IMR-90 (cell line): ENCODE data around the gene CD164L2. TPM values are rescaled to one million over a fixed set of nuclear protein-coding genes. Genes with fewer than 3 reads are reported as not detected.

Experiments
- ATAC-seq: fragments of 200-7000 bp; cut with Tn5 transposase; 2 replicates; pipeline ENCODE4 v1.9.1; 2020; ENCODE audit warnings: low read depth, mild to moderate bottlenecking, moderate library complexity
- BruUV-seq: library from RNA; stranded (reverse); fragments of 400-500 nt; replicated peaks from 2 replicates; lab custom pipeline; 2021; lab: Mats Ljungman, UMichigan
- CTCF ChIA-PET: fragments of 300-600 bp; formaldehyde crosslinking; extraction: SDS; loops from one replicate; lab custom pipeline; 2021; ENCODE audit warnings: antibody characterized with exemption; lab: Yijun Ruan, JAX
- POLR2A ChIA-PET: fragments of 300-600 bp; sonication (Branson Sonifier 250); formaldehyde crosslinking; loops from one replicate; lab custom pipeline; 2022; ENCODE audit warnings: antibody characterized with exemption; ENCODE audit not compliant: unreplicated experiment; lab: Charles Lee
- DNase-seq: peaks from one replicate; pipeline ENCODE4 v3.0.0; 2013
- H2AFZ ChIP-seq: replicated peaks from 2 replicates; pipeline ENCODE3; 2013; ENCODE audit warnings: low read length, mild to moderate bottlenecking; ENCODE audit not compliant: poor library complexity
- H2AK5ac ChIP-seq: 2 replicates; pipeline ENCODE4 v1.6.1; 2013; ENCODE audit warnings: low read depth, low read length, inconsistent platforms
- H2AK9ac ChIP-seq: replicated peaks from 2 replicates; pipeline ENCODE3; 2013; ENCODE audit warnings: mild to moderate bottlenecking, low read depth, low read length, moderate library complexity; ENCODE audit not compliant: poor library complexity
- H2BK120ac ChIP-seq: 2 replicates; pipeline ENCODE4 v1.6.1; 2013; ENCODE audit warnings: low read depth, low read length, inconsistent platforms
- H2BK15ac ChIP-seq: 3 replicates; pipeline ENCODE4 v1.6.1; 2013; ENCODE audit warnings: low read depth, low read length, inconsistent platforms
- H2BK20ac ChIP-seq: 2 replicates; pipeline ENCODE4 v1.6.1; 2013; ENCODE audit warnings: low read depth, mild to moderate bottlenecking, inconsistent platforms, low read length, moderate library complexity
- H2BK5ac ChIP-seq: 2 replicates; pipeline ENCODE4 v1.6.1; 2013; ENCODE audit warnings: mild to moderate bottlenecking, low read depth, low read length, inconsistent platforms; ENCODE audit not compliant: poor library complexity, severe bottlenecking
- H3K14ac ChIP-seq: replicated peaks from 2 replicates; pipeline ENCODE4 v1.6.1; 2013; ENCODE audit warnings: low read depth, low read length, inconsistent platforms
- H3K18ac ChIP-seq: 2 replicates; pipeline ENCODE4 v1.6.1; 2013; ENCODE audit warnings: low read depth, low read length, control low read depth
- H3K23ac ChIP-seq: 2 replicates; pipeline ENCODE4 v1.6.1; 2013; ENCODE audit warnings: low read depth, low read length, inconsistent platforms
- H3K27ac ChIP-seq: 2 replicates; pipeline ENCODE4 v1.5.1; 2013; ENCODE audit warnings: mild to moderate bottlenecking, control low read depth, low read length; ENCODE audit not compliant: insufficient read depth
- H3K27me3 ChIP-seq: 2 replicates; pipeline ENCODE4 v1.6.1; 2013; ENCODE audit warnings: low read length; ENCODE audit not compliant: control insufficient read depth, insufficient read depth
- H3K36me3 ChIP-seq: 2 replicates; pipeline ENCODE4 v1.6.1; 2013; ENCODE audit warnings: low read length, mixed read lengths; ENCODE audit not compliant: control insufficient read depth, insufficient read depth
- H3K4ac ChIP-seq: 2 replicates; pipeline ENCODE4 v1.6.1; 2013; ENCODE audit warnings: low read depth, low read length, inconsistent platforms
- H3K4me1 ChIP-seq: 2 replicates; pipeline ENCODE4 v1.6.1; 2013; ENCODE audit warnings: low read length, mixed read lengths; ENCODE audit not compliant: control insufficient read depth, insufficient read depth
- H3K4me2 ChIP-seq: 2 replicates; pipeline ENCODE4 v1.6.1; 2013; ENCODE audit warnings: low read depth, mild to moderate bottlenecking, control low read depth, low read length, moderate library complexity
- H3K4me3 ChIP-seq: 2 replicates; pipeline ENCODE4 v1.5.1; 2013; ENCODE audit warnings: low read depth, mild to moderate bottlenecking, control low read depth, low read length, moderate library complexity; ENCODE audit not compliant: insufficient read depth
- H3K56ac ChIP-seq: 2 replicates; pipeline ENCODE4 v1.6.1; 2013; ENCODE audit warnings: low read length, inconsistent platforms; ENCODE audit not compliant: insufficient read depth; ENCODE audit errors: extremely low read depth
- H3K79me1 ChIP-seq, 2 experiments: 2 replicates each; pipeline ENCODE4 v1.6.1; 2013; ENCODE audit warnings: low read length in 2 of 2, inconsistent platforms in 1 of 2, low read depth in 1 of 2
- H3K9ac ChIP-seq: 2 replicates; pipeline ENCODE4 v1.6.1; 2013; ENCODE audit warnings: low read depth, low read length, control low read depth
- H3K9me1 ChIP-seq: 2 replicates; pipeline ENCODE4 v1.6.1; 2013; ENCODE audit warnings: low read length, inconsistent platforms; ENCODE audit not compliant: insufficient read depth
- H3K9me3 ChIP-seq: 2 replicates; pipeline ENCODE4 v1.6.1; 2013; ENCODE audit warnings: low read length; ENCODE audit not compliant: control insufficient read depth, insufficient read depth
- H4K20me1 ChIP-seq: 2 replicates; pipeline ENCODE4 v1.6.1; 2013; ENCODE audit warnings: low read length, inconsistent platforms; ENCODE audit not compliant: insufficient read depth
- H4K5ac ChIP-seq: 2 replicates; pipeline ENCODE4 v1.6.1; 2013; ENCODE audit warnings: mild to moderate bottlenecking, low read depth, low read length, control low read depth
- H4K8ac ChIP-seq, 2 experiments: 2 replicates each; pipeline ENCODE4 v1.6.1; 2013; ENCODE audit warnings: low read depth in 2 of 2, low read length in 2 of 2, control low read depth in 1 of 2, inconsistent platforms in 1 of 2
- H4K91ac ChIP-seq: 2 replicates; pipeline ENCODE4 v1.6.1; 2013; ENCODE audit warnings: low read depth, low read length, inconsistent platforms; ENCODE audit not compliant: insufficient read depth
- BHLHE40 ChIP-seq: fragments of 150-350 bp; IDR thresholded peaks from 2 replicates; pipeline ENCODE4 v1.6.1; 2016; ENCODE audit warnings: mild to moderate bottlenecking, low read depth, low read length
- MAZ ChIP-seq: IDR thresholded peaks from 2 replicates; pipeline ENCODE4 v1.6.1; 2012; ENCODE audit warnings: low read depth, mild to moderate bottlenecking, low read length, improper control_type of control experiment, moderate library complexity, borderline replicate concordance
- RCOR1 ChIP-seq: IDR thresholded peaks from 2 replicates; pipeline ENCODE4 v1.6.1; 2012; ENCODE audit warnings: mild to moderate bottlenecking, low read length, improper control_type of control experiment; ENCODE audit not compliant: insufficient replicate concordance
- WGBS, 2 experiments: methylation state at CpG; one replicate each; pipeline versions ENCODE4 v1.1.5 to v1.1.7; 2013; ENCODE audit warnings: missing lambda C conversion rate in 2 of 2; ENCODE audit not compliant: insufficient read length in 1 of 2; ENCODE audit errors: extremely low coverage in 2 of 2; 5-methylcytosine and 5-hydroxymethylcytosine counted together
- dilution Hi-C: fragments of 300-500 bp; cut with HindIII; formaldehyde crosslinking; loops from one replicate; pipeline ENCODE4 v1.14.3; 2018; ENCODE audit warnings: low sequenced_read_pairs; ENCODE audit not compliant: unreplicated experiment
- in situ Hi-C: fragments of 300-500 bp; cut with MboI; formaldehyde crosslinking; loops from 3 replicates; pipeline ENCODE4 v1.14.3; 2019; ENCODE audit warnings: low sequenced_read_pairs, inconsistent platforms, mixed read lengths
- intact Hi-C: fragments of 100-400 bp; cut with micrococcal nuclease; formaldehyde crosslinking; loops from 2 replicates; pipeline ENCODE4 v1.10.0; 2022
- polyA plus RNA-seq, 3 experiments: library from polyadenylated mRNA; depleted of rRNA; stranded (reverse); fragments of >200 nt; gene quantifications; 2 replicates each; pipeline ENCODE4 v1.2.3, GENCODE V29; 2012; ENCODE audit warnings: low replicate concordance in 1 of 3
- total RNA-seq: library from RNA; depleted of rRNA; stranded (reverse); fragments of >200 nt; gene quantifications from 2 replicates; pipeline ENCODE4 v1.2.3, GENCODE V29; 2012
- TF ChIP-seq, protein P1 (sequence below): conservative IDR thresholded peaks from 2 replicates; pipeline ENCODE4 v1.5.1; 2012; ENCODE audit warnings: mild to moderate bottlenecking, low read depth, low read length, improper control_type of control experiment
- TF ChIP-seq, protein P2 (sequence below): fragments of 150-350 bp; IDR thresholded peaks from 2 replicates; pipeline ENCODE4 v1.6.1; 2017; ENCODE audit warnings: mild to moderate bottlenecking, antibody characterized with exemption, low read length, low read depth

Gene CD164L2
- total and polyA plus RNA-seq, 2 of the 4 experiments (the other 2 are of a cell fraction): not detected

DNA sequence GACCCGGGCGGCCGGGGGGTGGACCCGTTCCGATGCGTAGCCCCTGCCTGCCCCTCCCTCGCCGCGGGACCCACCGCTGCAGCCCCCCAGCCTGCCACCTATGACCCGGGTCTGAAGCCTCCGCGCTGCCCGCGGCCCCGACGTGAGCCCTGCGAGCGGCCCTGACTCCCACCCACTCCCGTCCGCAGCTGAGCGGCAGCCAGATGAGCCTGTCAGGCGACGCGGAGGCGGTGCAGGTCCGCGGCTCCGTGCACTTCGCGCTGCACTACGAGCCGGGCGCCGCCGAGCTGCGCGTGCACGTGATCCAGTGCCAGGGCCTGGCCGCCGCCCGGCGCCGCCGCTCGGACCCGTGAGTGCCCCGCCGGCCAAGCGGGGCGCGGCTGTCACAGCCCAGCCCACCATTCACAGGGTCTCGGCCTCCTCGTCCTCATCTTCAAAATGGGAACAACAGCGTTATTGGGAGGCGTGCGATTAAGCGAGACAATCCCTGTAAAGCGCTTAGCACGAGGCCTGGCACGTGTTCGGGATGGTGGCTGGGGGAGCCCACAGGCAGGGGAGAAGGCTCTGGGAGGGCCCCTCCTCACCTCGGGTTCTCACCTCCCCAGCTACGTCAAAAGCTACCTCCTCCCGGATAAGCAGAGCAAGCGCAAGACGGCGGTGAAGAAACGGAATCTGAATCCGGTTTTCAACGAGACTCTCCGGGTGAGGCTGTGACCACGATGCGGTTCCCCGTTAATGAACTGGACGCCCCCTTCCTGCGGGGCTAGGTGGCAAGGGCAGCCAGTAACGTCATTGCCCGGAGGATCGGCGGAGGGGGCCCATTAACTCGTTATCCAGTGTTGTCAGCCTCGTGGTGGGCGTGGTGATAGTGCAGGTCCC lies 33.1 kb downstream of the CD164L2 start:
- H3K14ac ChIP-seq: 0 out of 2 replicates have a peak overlapping the region, but pooled peaks have one; percentile 17
- H3K27ac ChIP-seq: no peak overlapping the region
- H4K8ac ChIP-seq: peak overlapping the region in 1 of 2 experiments; percentile 49; a peak in 2 of 4 replicates
- peak overlapping the region; percentile 22 for H2AK9ac ChIP-seq
- peak overlapping the region; percentile 64 for H3K4me2 ChIP-seq
- H3K4me1 ChIP-seq: peaks cover 6% of the 10 kb centered on the region; the same call in 1 of the 2 replicates
- WGBS, 2 experiments: 15% methylated on average over 47 of the region's 84 CpGs; no CpG with 5 or more reads in 1 of the 2 experiments
- in situ Hi-C loops: no loop called here
- POLR2A ChIA-PET: no interaction called here
- peaks cover under 1% of the 10 kb centered on the region; the same call in 1 of the 2 replicates for H3K36me3 ChIP-seq
- intact Hi-C loops: no loop called here
- H3K9me1 ChIP-seq: no peaks in the 10 kb centered on the region; the same call in 1 of the 2 replicates
- no peak overlapping the region for H3K18ac ChIP-seq
- H2BK120ac ChIP-seq: no peak overlapping the region
- no peak overlapping the region for H2BK15ac ChIP-seq
- peak overlapping the region; percentile 48 for H3K4me3 ChIP-seq
- peak overlapping the region; percentile 95 for H2AFZ ChIP-seq
- peak overlapping the region; percentile 0; the same call in 1 of the 2 replicates for H2AK5ac ChIP-seq
- no TSS peak for BruUV-seq
- no peak overlapping the region for H2BK20ac ChIP-seq
- H3K9ac ChIP-seq: no peak overlapping the region
- H4K20me1 ChIP-seq: no peaks in the 10 kb centered on the region
- CTCF ChIA-PET: interaction anchor here (0.6 kb wide), 1 partner anchor 877 kb away, joined by 7 read pairs; no protein-coding TSS in a partner anchor
- H3K27me3 ChIP-seq: no peaks in the 10 kb centered on the region; the same call in 1 of the 2 replicates
- TF ChIP-seq MAZ: no peak
- TF ChIP-seq BHLHE40: peak; percentile 86
- no peak for TF ChIP-seq RCOR1
- TF ChIP-seq, protein P1, sequence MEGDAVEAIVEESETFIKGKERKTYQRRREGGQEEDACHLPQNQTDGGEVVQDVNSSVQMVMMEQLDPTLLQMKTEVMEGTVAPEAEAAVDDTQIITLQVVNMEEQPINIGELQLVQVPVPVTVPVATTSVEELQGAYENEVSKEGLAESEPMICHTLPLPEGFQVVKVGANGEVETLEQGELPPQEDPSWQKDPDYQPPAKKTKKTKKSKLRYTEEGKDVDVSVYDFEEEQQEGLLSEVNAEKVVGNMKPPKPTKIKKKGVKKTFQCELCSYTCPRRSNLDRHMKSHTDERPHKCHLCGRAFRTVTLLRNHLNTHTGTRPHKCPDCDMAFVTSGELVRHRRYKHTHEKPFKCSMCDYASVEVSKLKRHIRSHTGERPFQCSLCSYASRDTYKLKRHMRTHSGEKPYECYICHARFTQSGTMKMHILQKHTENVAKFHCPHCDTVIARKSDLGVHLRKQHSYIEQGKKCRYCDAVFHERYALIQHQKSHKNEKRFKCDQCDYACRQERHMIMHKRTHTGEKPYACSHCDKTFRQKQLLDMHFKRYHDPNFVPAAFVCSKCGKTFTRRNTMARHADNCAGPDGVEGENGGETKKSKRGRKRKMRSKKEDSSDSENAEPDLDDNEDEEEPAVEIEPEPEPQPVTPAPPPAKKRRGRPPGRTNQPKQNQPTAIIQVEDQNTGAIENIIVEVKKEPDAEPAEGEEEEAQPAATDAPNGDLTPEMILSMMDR: no peak
- TF ChIP-seq, protein P2, sequence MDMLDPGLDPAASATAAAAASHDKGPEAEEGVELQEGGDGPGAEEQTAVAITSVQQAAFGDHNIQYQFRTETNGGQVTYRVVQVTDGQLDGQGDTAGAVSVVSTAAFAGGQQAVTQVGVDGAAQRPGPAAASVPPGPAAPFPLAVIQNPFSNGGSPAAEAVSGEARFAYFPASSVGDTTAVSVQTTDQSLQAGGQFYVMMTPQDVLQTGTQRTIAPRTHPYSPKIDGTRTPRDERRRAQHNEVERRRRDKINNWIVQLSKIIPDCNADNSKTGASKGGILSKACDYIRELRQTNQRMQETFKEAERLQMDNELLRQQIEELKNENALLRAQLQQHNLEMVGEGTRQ: peak; percentile 53
- dilution Hi-C loops: no loop called here
- no peak overlapping the region for H3K56ac ChIP-seq
- DNase-seq (peak; percentile 60), ATAC-seq (peak; percentile 92)
- no peak overlapping the region for H4K91ac ChIP-seq
- H3K79me1 ChIP-seq: no peaks in the 10 kb centered on the region
- H3K9me3 ChIP-seq: no peaks in the 10 kb centered on the region
- H2BK5ac ChIP-seq: no peak overlapping the region
- peak overlapping the region; percentile 65; the same call in 1 of the 2 replicates for H3K4ac ChIP-seq
- H3K23ac ChIP-seq: no peak overlapping the region
- H4K5ac ChIP-seq: peak overlapping the region; percentile 24; the same call in 1 of the 2 replicates
